ENCODE results near the gene SLC30A7.
"Not testable (repeated sequence)": the region's sequence is repeated elsewhere in the genome, so short reads cannot be mapped to it uniquely, and the experiment has no call there.

The SLC30A7 gene

GRCh38 chr1:100891380-100891779 lies 4.5 kb upstream of the SLC30A7 start:
- DNase-seq, result no peak

DNA sequence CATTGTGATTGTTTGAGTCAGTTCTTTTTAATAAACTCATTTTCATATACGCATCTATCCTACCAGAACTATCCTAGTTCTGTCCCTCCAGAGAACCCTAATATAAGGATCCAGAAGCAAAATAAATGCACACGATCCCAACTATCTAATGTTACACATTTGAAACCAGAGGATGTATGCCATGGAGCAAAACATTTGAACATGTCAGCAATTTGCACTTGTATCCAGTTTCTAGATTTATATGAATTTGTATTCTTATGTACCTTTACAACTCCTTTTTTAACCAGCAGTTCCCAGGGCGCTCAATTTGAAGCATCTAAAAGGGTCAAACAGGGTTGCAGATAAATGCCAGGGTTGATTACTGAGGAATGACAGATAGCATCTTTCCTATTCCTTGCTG lies 3.3 kb upstream of the SLC30A7 start:
- no peak for DNase-seq

- DNase-seq, result no peak
These were observed 2.2 kb upstream of the SLC30A7 start for GRCh38 chr1:100893718-100894117.

DNA sequence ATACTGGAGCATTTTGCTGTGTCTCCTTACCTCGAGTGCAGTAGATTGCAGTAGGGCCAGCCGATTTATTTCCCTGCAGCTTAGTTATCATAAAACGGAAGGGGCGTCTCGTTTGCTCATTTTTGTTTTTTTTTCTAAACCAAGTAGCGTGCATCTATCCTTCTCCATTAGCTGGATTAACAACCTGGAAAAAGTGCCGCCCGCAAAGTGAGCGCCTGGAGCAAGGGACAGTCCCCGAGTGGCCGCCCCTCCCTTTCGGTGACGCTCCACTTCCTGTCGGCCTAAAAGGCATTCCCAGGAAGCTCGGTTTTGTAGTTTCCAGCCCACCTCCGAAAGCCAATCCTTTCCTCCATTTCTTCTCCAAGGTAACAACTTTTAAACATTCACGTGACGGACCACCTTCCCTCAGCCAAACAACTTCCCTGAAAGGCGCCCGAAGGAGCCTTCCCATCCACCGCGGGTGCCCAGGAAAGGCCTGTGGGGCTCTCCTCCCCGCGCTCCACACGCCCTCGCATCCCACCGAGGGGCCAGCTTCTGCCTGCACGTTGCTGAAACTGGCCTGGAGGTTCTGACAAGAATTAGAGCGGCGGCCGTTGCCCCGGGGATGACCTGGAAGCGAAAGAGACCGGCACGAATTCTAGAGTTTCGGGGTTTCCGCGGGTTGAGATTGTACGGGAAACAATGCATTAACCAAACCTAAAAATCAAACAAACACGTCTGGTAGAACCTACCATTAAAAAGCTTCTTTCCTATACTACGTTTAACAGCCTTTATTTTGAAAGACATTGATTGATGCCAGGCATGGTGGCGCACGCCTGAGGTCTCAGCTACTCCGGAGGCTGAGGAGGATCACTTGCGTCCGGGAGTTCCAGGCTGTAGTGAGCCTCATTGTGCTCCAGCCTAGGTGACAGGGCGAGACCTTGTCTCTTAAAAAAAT lies 1.0 kb upstream of the SLC30A7 start, which contains the start of gene EXTL2:
TSS of gene EXTL2 (minus strand) at position 240 of the 937 bp plus-strand sequence. CDS start 6,085 bp downstream, outside the sequence.
- peak; percentile 57 for DNase-seq

DNA sequence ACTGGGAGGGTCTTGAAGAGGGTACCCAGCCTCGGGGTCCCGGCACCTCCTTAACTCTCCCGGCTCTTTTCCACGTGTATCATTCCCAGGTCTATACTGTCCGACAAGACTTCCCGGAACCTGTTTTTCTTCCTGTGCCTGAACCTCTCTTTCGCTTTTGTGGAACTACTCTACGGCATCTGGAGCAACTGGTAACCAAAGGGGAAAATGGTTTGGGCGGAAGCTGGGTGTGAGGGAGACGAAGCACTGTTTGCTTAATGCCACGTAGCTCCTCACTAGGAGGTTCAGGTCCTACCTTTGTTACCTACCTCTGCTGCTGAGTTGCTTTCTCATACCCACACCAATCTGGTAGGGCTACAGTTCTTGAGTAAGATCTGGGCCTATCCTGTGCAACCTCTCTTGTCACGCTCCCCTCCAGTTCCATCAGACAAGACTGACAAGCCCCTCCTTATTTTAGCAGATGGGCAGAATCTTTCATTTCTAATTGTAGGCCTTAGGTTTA lies 642 bp downstream of the SLC30A7 start:
- peak; percentile 62 for DNase-seq

- no peak for DNase-seq
These were observed 6.5 kb downstream of the SLC30A7 start for GRCh38 chr1:100902365-100902764.

DNA sequence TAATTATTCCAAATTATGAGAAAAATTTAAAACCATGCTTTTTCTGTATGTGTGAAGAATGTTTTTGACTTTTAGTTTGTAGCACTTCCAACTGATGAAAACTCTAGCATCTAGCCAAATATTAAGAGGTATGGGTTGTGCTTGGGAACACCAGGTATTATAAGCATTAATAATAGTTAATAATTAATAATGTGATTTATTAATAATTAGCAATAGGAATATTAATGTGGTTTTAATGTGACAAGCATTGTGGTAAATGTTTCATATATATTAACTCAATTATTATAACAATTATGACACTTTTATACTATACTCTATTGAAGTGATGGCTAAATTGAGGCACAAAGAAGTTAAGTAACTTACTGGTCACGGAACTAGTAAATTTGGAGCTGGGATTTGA lies 7.9 kb downstream of the SLC30A7 start:
- no peak for DNase-seq

- DNase-seq, result no peak
These were observed 8.6 kb downstream of the SLC30A7 start for GRCh38 chr1:100904528-100904927.

- DNase-seq, result no peak
These were observed 9.3 kb downstream of the SLC30A7 start for GRCh38 chr1:100905181-100905580.

DNA sequence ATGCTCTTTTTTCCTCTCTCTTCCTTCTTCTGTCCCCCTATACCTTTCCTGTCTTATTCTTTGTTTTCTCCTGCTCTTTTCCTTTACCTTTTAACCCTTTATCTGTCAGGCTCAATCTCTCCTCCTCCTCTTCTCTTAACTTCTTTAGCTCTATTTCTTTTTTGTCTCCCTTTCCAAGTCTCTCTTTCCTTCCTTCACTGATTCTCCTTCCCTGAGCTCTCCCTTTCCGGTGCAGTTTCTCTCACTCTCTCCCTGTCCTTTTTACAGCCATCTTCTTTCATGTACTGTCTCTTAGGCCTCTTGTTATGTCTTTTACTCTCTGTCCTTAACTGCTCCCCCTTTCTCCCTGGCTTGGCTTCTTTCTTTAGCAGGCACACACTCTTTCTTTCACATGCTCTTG lies 12.0 kb downstream of the SLC30A7 start:
- DNase-seq, result no peak

DNA sequence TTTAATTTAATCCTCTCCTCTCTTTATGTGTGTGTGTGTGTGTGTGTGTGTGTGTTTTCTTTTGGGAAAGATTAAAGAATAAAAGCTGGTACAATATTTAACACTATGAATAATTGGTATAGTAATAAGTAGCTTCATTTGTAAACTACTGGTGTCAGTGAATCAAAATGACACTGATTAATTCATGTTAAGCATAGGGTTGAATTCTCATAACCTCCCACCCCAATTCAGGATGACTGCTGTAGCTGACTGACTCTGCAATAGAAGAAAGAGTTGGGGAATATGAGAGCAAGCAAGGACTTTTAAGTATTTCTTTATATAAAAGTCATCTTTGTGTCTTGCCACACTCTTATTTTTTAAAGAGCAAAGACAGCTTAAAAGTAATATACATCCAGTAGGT lies 13.1 kb downstream of the SLC30A7 start:
- no peak for DNase-seq

GRCh38 chr1:100912019-100912418 lies 16.1 kb downstream of the SLC30A7 start:
- no peak for DNase-seq

- DNase-seq, result no peak
These were observed 25.3 kb downstream of the SLC30A7 start for GRCh38 chr1:100921110-100921706.

DNA sequence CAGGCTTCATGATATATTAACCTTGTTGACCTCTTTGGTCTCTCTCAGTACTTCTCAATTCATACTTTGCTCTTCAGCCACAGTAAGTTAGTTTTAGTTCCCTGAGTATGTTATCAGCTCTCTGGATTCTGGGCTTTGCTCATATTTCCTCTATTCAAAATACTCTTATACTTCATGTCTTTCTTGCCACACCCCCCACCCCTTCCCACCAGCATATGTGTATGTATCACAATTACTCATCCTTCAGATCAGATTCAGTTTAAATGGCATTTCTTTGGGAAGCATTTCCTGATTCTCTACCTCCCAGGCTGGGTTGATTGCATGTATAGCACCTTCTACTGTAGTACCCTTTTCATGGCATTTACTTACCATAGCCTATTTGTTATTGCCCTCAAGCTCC lies 28.3 kb downstream of the SLC30A7 start:
- DNase-seq, result peak; percentile 64

- DNase-seq, result peak; percentile 13
These were observed 29.1 kb downstream of the SLC30A7 start for GRCh38 chr1:100924991-100925390.

GRCh38 chr1:100926240-100926639 lies 30.4 kb downstream of the SLC30A7 start:
- DNase-seq, result no peak

- peak; percentile 75 for DNase-seq
These were observed 31.4 kb downstream of the SLC30A7 start for GRCh38 chr1:100927276-100927675.

DNA sequence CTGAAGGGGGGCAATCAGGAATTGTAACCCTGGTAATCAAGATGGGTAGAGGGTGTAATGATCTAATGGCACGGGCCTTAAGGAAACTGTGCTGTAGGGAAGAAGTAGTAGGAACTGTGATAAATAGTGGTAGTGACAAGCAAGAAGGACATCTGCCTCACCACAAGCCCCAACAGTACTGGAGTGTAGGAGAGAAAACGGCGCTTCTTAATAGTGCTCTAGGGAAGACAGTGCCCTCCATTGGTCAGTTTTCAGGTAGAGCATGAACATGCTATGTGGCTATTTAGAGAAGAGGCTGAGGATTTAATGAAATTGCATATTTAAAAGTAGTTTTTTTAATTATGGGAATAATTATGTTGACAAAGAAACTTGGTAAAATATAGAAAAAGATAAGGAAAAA lies 32.2 kb downstream of the SLC30A7 start:
- DNase-seq, result peak; percentile 40

- no peak for DNase-seq
These were observed 34.6 kb downstream of the SLC30A7 start for GRCh38 chr1:100930494-100930893.

GRCh38 chr1:100931716-100932115 lies 35.8 kb downstream of the SLC30A7 start:
- DNase-seq, result no peak

GRCh38 chr1:100933555-100933954 lies 37.7 kb downstream of the SLC30A7 start:
- DNase-seq, result not testable (repeated sequence)

DNA sequence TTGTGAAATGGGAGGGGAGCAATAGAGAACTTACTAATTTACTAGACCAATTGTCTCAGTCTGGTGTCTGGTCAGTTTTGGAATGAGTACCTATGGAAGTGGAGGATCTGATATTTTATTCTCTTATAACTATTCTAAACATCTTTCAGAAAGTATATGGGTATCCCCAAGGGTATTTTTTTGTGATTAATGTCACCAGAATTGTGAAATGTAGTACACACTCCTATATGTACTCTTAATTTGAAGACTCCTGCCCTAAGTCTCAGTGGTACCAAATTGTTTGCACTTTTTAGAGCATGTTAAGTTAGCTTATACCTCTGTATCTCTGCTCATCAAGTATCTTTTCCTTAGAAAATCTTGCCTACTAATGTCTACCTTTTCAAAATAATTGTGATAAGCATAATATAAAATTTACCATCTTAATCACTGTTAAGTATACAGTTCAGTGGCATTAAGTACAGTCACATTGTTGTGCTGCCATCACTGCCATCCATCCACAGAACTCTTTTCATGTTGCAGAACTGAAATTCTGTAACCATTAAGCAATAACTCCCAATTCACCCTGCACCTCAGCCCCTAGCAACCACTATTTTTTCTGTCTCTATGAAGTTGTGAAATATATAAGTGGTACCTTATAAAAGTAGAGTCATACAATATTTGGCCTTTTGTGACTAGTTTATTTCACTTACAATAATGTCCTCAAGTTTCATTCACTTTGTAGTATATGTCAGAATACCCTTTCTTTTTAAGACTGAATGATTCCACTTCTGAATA lies 40.5 kb downstream of the SLC30A7 start:
- DNase-seq, result no peak

- DNase-seq, result no peak
These were observed 45.2 kb downstream of the SLC30A7 start for GRCh38 chr1:100941098-100941527.

Data from CD4-positive, alpha-beta T cell treated with Interleukin-17A for 4 hours (primary cell).